Measurements from ENCODE around the gene B4GALT2.

Gene B4GALT2

GRCh38 chr1:43962324-43962723 is 16.7 kb upstream of the B4GALT2 start:
- in situ Hi-C loops (cut with HindIII; ENCODE audit: low pct_ligation_motif_present, low pct_unique_long_range_greater_than_20kb, low sequenced_read_pairs) = no loop called here
- DNase-seq = no peak

DNA sequence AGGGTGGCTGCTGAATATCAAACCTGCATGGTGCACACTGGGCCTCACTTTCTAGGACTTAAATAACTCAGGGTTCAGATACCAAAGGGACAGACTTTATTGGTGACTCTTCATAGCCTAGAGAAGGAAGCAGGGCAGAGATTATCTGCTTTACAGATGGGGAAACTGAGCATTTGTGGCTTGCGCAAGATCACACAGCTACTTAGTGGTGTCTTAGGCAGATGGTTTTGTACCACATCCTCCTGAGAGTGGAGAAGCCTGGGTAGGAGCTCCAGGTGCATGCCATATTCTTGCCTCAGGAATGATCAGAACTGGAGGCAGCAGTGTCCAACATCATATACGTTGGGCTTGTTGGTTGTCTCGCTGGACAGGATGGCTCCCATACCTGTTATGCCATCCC is 16.0 kb upstream of the B4GALT2 start:
- DNase-seq = no peak
- in situ Hi-C loops (cut with HindIII; ENCODE audit: low pct_ligation_motif_present, low pct_unique_long_range_greater_than_20kb, low sequenced_read_pairs) = no loop called here

DNA sequence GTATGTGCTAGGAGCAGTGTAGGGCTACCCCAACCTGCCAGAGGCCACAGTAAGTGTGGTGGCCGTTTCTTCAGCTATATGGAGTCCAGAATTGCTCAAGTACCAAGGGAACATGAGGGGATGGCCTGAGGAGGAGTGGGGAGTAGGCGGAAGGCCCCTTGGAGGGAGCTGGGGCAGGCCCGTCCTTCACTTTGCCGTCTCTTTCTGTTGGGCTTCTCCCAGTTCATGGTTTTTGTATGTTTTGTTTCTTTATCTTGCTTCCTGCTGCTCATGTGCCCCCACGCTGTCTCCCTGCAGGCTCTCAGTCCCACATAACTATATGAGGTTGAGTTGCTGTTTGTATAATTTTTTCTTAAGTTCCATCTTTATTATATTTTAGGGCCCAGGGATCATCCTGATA is 15.1 kb upstream of the B4GALT2 start:
- in situ Hi-C loops (cut with HindIII; ENCODE audit: low pct_ligation_motif_present, low pct_unique_long_range_greater_than_20kb, low sequenced_read_pairs) = no loop called here
- DNase-seq = no peak

- in situ Hi-C loops (cut with HindIII; ENCODE audit: low pct_ligation_motif_present, low pct_unique_long_range_greater_than_20kb, low sequenced_read_pairs) = no loop called here
- no peak for DNase-seq
These were observed 13.7 kb upstream of the B4GALT2 start for GRCh38 chr1:43965316-43965715.

DNA sequence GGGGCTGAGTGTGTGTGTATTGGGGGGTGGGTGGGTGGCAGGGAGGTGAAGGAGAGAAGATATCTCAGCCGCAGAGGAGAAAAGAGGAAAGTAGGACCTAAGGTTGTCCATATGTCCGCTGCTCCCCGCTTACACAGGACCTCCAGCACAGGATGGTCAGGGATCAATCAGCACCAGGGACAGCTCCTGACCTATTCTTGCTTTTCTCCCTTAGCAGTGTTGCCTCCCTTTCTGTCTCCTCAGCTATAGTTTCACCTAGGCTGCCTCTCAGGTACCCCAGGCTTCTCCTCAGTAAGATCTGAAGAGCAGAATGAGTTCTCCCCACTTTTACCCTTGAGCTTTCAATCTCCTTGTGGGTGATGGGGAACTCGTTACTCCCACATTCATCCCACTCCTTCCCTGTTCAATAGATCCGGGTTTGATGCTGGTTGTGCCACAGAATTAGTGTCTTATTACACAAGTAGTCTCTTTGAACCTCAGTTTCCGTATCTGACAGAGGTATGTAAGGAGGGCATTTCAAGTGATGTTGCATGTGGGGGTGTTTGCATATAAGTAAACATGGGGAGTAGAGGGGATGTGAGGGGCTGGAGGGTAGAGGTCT is 10.6 kb upstream of the B4GALT2 start:
- DNase-seq = peak; percentile 47
- in situ Hi-C loops (cut with HindIII; ENCODE audit: low pct_ligation_motif_present, low pct_unique_long_range_greater_than_20kb, low sequenced_read_pairs) = no loop called here

GRCh38 chr1:43969416-43969745 is 9.6 kb upstream of the B4GALT2 start:
- no peak for DNase-seq
- in situ Hi-C loops (cut with HindIII; ENCODE audit: low pct_ligation_motif_present, low pct_unique_long_range_greater_than_20kb, low sequenced_read_pairs) = no loop called here

- in situ Hi-C loops (cut with HindIII; ENCODE audit: low pct_ligation_motif_present, low pct_unique_long_range_greater_than_20kb, low sequenced_read_pairs) = no loop called here
- DNase-seq = peak; percentile 95
These were observed 9.1 kb upstream of the B4GALT2 start, which contains the start of gene DPH2 for GRCh38 chr1:43969746-43970466. Gene DPH2, plus strand, starts transcription at chr1:43970010. Its CDS starts 166 bp downstream, at chr1:43970176.

GRCh38 chr1:43970502-43970901 is 8.5 kb upstream of the B4GALT2 start:
- no peak for DNase-seq
- in situ Hi-C loops (cut with HindIII; ENCODE audit: low pct_ligation_motif_present, low pct_unique_long_range_greater_than_20kb, low sequenced_read_pairs) = no loop called here

- no peak for DNase-seq
- in situ Hi-C loops (cut with HindIII; ENCODE audit: low pct_ligation_motif_present, low pct_unique_long_range_greater_than_20kb, low sequenced_read_pairs) = no loop called here
These were observed 8.1 kb upstream of the B4GALT2 start for GRCh38 chr1:43970911-43971310.

GRCh38 chr1:43971336-43971980 is 7.6 kb upstream of the B4GALT2 start:
- in situ Hi-C loops (cut with HindIII; ENCODE audit: low pct_ligation_motif_present, low pct_unique_long_range_greater_than_20kb, low sequenced_read_pairs) = no loop called here
- no peak for DNase-seq

GRCh38 chr1:43973981-43974442 is 5.0 kb upstream of the B4GALT2 start:
- peak; percentile 25 for DNase-seq
- in situ Hi-C loops (cut with HindIII; ENCODE audit: low pct_ligation_motif_present, low pct_unique_long_range_greater_than_20kb, low sequenced_read_pairs) = no loop called here

GRCh38 chr1:43974443-43975248 is 4.4 kb upstream of the B4GALT2 start, which contains the start of gene ATP6V0B:
Gene ATP6V0B, plus strand, starts transcription at chr1:43974960. Its CDS starts 81 bp downstream, at chr1:43975041.
- in situ Hi-C loops (cut with HindIII; ENCODE audit: low pct_ligation_motif_present, low pct_unique_long_range_greater_than_20kb, low sequenced_read_pairs) = no loop called here
- DNase-seq = peak; percentile 93

DNA sequence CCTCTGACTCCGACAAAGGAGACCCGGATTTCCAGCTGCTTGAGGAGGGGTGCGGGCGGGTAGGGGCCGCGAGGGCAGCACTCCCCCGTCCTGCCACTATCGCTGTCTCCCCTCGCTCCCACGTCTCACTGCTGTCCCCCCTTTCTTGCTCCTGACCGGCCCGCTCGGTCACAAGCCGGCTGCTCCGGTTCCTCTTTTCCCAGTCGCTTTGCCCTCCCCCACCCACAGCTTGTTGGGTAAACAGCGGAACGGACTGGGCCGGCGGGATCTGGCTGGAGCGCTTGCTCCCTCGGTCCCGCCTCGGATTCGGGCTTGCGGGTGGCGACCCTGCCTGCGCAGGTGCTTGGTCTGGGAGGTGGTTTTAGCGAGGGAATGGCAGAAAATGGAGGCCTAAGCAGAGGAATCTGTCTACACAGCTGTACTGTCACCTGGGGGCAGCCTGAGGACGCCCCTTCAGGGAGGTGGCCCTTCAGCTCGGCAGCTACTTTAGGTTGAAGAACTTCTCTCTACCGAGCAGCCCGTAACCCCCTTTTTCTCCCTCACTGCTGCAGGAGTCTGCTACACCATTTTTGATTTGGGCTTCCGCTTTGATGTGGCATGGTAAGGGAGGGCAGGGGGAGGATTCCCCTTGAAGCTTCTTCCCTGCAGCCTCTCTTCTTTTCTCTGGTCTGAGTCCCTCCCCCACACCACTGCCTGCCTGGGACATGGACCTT is 3.6 kb upstream of the B4GALT2 start:
- in situ Hi-C loops (cut with HindIII; ENCODE audit: low pct_ligation_motif_present, low pct_unique_long_range_greater_than_20kb, low sequenced_read_pairs) = no loop called here
- peak; percentile 16 for DNase-seq

DNA sequence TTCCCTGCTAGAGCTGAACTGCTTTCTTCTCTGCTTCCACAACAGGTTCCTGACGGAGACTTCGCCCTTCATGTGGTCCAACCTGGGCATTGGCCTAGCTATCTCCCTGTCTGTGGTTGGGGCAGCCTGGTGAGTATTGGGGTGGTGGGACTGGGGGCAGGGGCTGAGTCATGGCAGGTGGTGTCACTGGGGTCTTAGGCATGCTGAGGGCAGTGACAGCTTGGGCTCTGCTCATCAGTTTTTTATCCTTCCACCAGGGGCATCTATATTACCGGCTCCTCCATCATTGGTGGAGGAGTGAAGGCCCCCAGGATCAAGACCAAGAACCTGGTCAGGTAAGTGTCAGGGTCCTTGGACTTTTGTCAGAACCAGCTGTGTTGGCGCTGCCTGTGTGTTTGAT is 3.0 kb upstream of the B4GALT2 start:
- DNase-seq = no peak
- in situ Hi-C loops (cut with HindIII; ENCODE audit: low pct_ligation_motif_present, low pct_unique_long_range_greater_than_20kb, low sequenced_read_pairs) = no loop called here

DNA sequence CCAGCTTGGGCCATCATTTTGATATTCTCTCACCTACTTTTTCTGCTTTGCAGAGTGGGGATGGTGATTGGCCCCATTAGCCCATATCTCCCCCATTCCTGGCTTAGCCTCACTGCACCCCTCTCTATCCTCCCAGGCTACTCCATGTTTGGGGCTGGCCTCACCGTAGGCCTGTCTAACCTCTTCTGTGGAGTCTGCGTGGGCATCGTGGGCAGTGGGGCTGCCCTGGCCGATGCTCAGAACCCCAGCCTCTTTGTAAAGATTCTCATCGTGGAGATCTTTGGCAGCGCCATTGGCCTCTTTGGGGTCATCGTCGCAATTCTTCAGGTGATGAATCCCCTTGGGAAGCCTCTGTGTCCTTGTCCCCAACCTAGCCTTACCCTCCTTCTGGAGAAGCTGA is 2.1 kb upstream of the B4GALT2 start:
- in situ Hi-C loops (cut with HindIII; ENCODE audit: low pct_ligation_motif_present, low pct_unique_long_range_greater_than_20kb, low sequenced_read_pairs) = no loop called here
- no peak for DNase-seq

- in situ Hi-C loops (cut with HindIII; ENCODE audit: low pct_ligation_motif_present, low pct_unique_long_range_greater_than_20kb, low sequenced_read_pairs) = no loop called here
- no peak for DNase-seq
These were observed 1.4 kb upstream of the B4GALT2 start for GRCh38 chr1:43977376-43978263.

DNA sequence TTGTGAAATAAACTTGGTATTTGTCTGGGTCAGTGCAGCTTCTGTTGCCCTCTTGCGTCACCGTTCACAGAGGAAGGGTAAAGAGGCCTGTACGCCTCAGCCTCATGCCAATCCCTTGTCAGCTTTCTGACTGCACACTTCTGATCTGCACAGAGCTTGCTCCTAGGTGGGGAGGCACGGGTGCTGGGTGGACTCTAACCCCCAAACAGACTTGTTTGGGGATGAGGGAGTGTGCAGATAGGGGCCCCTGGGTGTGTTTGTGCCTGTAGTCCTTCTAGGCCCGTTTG is 803 bp upstream of the B4GALT2 start:
- in situ Hi-C loops (cut with HindIII; ENCODE audit: low pct_ligation_motif_present, low pct_unique_long_range_greater_than_20kb, low sequenced_read_pairs) = no loop called here
- DNase-seq = no peak

- in situ Hi-C loops (cut with HindIII; ENCODE audit: low pct_ligation_motif_present, low pct_unique_long_range_greater_than_20kb, low sequenced_read_pairs) = no loop called here
- no peak for DNase-seq
These were observed 184 bp downstream of the B4GALT2 start for GRCh38 chr1:43979261-43979527.
